GM12872 (cell line): ENCODE measurements around the gene CCL20.

Experiments used
- CTCF ChIP-seq: IDR thresholded peaks from 3 replicates; pipeline ENCODE4 v1.5.1; 2011; ENCODE audit warnings: low read depth, mild to moderate bottlenecking, low read length, moderate library complexity; ENCODE audit not compliant: insufficient read depth

The CCL20 gene

DNA sequence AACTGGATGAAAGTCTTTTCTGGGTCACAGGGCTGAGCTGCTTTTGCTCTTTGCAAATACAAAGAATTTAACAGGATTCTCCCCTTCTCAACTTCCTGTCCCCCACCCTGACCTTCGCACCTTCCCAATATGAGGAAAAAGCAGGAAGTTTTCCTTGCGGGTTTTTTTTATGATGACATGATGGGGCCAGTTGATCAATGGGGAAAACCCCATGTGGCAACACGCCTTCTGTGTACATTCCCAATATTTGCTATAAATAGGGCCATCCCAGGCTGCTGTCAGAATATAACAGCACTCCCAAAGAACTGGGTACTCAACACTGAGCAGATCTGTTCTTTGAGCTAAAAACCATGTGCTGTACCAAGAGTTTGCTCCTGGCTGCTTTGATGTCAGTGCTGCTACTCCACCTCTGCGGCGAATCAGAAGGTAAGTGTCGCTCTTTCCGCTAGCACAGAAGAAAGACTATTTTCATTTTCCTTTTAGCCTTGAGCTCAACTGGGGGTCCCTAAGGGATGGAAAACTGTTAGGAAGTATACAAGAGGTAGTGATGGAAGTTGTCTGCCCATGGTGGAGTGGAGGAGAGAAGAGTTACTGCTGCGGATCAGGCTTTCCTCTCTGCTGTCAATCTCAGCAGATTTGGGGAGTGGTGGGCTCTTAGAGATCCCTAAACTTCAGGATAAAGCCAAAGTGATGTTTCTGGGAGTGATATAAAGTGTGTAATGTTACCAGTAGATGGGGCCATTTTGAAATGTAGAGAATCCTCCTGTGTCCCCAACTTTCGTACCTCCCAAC, at the start of gene CCL20:
CCL20 (plus strand) TSS at position 281 of the 792 bp plus-strand sequence; CDS start at position 351, 70 bp downstream.
- no peak for TF ChIP-seq CTCF

DNA sequence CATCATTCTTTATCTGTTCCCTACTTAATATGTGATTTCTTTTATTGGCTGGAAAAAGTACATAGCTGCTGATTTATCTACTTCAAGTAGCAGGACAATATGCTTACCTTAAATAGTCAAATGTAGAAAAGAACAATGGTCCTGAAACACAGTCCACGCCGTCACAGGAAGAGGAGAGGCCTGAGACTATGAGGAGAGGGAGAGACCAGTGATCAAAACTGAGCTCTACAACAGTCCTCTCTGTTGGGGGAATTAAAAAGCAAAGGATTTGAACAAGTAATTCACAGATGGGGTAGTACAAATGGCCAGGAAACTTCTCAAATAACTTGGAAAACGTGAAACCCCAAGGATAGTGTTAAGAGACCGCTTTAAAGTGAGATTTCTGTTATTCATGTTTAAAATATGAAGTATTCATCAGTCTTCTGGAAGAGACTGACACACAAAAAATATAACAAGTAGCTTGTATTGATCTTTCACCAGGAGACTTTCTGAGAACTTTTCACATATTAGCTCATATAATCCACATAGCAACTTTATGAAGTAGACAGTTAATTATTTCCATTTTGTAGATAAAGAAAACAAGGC, 47.8 kb upstream of the CCL20 start:
- no peak for TF ChIP-seq CTCF

DNA sequence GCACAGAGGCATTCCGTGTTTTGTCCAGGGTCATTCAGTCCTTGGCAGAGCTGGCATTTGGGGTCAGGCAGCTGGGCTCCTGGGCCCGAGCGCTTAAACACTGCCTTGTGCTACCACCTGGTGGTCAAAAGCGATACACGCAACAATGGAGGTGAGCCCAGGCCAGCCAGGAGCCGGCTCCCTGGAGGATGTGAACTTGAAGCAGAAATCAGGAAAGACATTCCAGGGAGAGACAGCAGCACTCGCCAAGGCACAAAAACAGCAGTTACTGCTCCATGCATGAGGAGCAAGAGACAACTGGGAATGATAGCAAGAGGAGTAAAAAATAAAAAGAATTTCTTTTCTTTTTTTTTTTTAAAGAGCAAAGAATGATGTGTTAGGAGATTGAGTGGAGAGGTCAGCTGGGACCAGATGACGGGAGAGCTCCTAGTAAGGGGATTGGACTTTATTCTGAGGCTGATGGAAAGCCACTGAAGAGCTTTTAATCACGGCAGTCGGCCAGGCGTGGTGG, 47.2 kb upstream of the CCL20 start:
- TF ChIP-seq CTCF, result peak; percentile 82

- no peak for TF ChIP-seq CTCF
Measured at GRCh38 chr2:227767830-227768229, 45.8 kb upstream of the CCL20 start.

GRCh38 chr2:227772197-227772661, 41.4 kb upstream of the CCL20 start:
- TF ChIP-seq CTCF, result no peak

DNA sequence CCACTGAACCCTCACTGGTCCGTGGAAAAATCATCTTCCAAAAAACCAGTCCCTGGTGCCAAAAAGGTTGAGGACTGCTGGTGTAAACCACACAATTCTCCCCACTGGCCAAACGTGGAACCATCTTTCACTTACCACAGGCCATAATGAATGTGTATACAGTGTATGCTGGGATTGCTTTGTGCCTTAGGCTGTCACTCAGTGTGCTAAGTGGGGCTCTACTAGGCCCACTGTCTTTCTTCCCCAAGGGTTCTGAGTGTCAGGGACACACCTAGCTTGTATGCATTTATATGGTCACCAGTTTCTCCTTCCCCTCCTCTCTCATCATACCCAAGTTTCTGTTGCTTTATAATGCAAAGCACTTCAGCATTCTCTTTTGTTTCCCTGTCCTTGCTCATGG, 40.7 kb upstream of the CCL20 start:
- TF ChIP-seq CTCF, result no peak

GRCh38 chr2:227774011-227774624, 39.5 kb upstream of the CCL20 start:
- no peak for TF ChIP-seq CTCF
